Spleen (tissue), 11 donors: ENCODE data around the gene EPN1. TPM values are rescaled to one million over a fixed set of nuclear protein-coding genes. Genes with fewer than 3 reads are reported as not detected.

Experiments used
- DNase-seq: peaks from one replicate; pipeline ENCODE4 v3.0.0-alpha.2; 2020
- H3K27ac ChIP-seq, 8 donors: fragments of 200-600 bp; sonication (generic) in 7 of 8; 1 replicate in 4 of 8; 2 replicates in 4 of 8; pipeline versions ENCODE4 v1.5.0 to v1.8.0; 2016 to 2021; ENCODE audit warnings: inconsistent platforms in 4 of 8, mild to moderate bottlenecking in 4 of 8, moderate library complexity in 1 of 8
- H3K27me3 ChIP-seq, 7 donors: fragments of 200-600 bp; sonication (generic) in 6 of 7; replicated peaks in 1 of 7; 1 replicate in 4 of 7; 2 replicates in 3 of 7; pipeline versions ENCODE4 v1.5.0 to v1.8.0; 2016 to 2021; ENCODE audit warnings: inconsistent platforms in 3 of 7, mild to moderate bottlenecking in 1 of 7
- H3K36me3 ChIP-seq, 6 donors: fragments of 200-600 bp; sonication (generic) in 5 of 6; 1 replicate in 4 of 6; 2 replicates in 2 of 6; pipeline versions ENCODE4 v1.5.0 to v1.8.0; 2016 to 2021; ENCODE audit warnings: inconsistent platforms in 2 of 6
- H3K4me1 ChIP-seq, 6 donors: fragments of 200-600 bp; sonication (generic) in 5 of 6; 1 replicate in 3 of 6; 2 replicates in 3 of 6; pipeline versions ENCODE4 v1.5.0 to v1.8.0; 2016 to 2021; ENCODE audit warnings: inconsistent platforms in 3 of 6
- H3K4me3 ChIP-seq, 8 donors: fragments of 200-600 bp; sonication (generic) in 7 of 8; 1 replicate in 4 of 8; 2 replicates in 4 of 8; pipeline versions ENCODE4 v1.5.0 to v1.8.0; 2016 to 2021; ENCODE audit warnings: inconsistent platforms in 4 of 8, mild to moderate bottlenecking in 4 of 8, moderate library complexity in 2 of 8
- H3K9me3 ChIP-seq, 8 donors: fragments of 200-600 bp; sonication (generic) in 7 of 8; 1 replicate in 4 of 8; 2 replicates in 4 of 8; pipeline versions ENCODE4 v1.5.0 to v1.8.0; 2016 to 2021; ENCODE audit warnings: inconsistent platforms in 4 of 8
- POLR2A ChIP-seq, 3 donors: fragments of 450-650 bp; IDR thresholded peaks; one replicate each; pipeline ENCODE4 v1.5.1; 2017; ENCODE audit warnings: antibody characterized with exemption in 3 of 3, mild to moderate bottlenecking in 1 of 3
- POLR2AphosphoS5 ChIP-seq, 3 donors: sonication (generic); formaldehyde crosslinking; IDR thresholded peaks; one replicate each; pipeline ENCODE4 v1.5.1; 2017; ENCODE audit warnings: antibody characterized with exemption in 3 of 3
- WGBS, 5 donors: extraction: QIAGEN DNeasy Blood & Tissue Kit in 3 of 5; methylation state at CpG; one replicate each; pipeline versions ENCODE4 v1.1.5 to v1.1.7; 2013 to 2018; 5-methylcytosine and 5-hydroxymethylcytosine counted together
- intact Hi-C: fragments of 100-400 bp; cut with DNase I; formaldehyde crosslinking; loops from one replicate; pipeline ENCODE4 v1.15.0; 2023; ENCODE audit warnings: low total_unique reads
- polyA plus RNA-seq, 3 donors: library from polyadenylated mRNA; stranded (reverse); fragments of 200-250 nt; gene quantifications; one replicate each; pipeline ENCODE4 v1.2.1, GENCODE V29; 2013
- total RNA-seq, 7 donors: library from RNA; depleted of rRNA in 3 of 7; stranded (reverse); fragments of >200 nt in 3 of 7; fragmentation: NEBNext Ultra II Directional in 4 of 7; extraction: Animal tissue kit (Norgen Biotek cat#: 25700) in 4 of 7; gene quantifications; one replicate each; pipeline versions ENCODE4 v1.1.0 to v1.2.1, GENCODE V29; 2016 to 2021
- TF ChIP-seq, protein P1 (sequence below), 11 experiments: fragments of 200-600 bp in 7 of 11; fragments of 450-650 bp in 4 of 11; sonication (generic) in 4 of 11; IDR thresholded peaks in 8 of 11; conservative IDR thresholded peaks in 3 of 11; 1 replicate in 7 of 11; 2 replicates in 4 of 11; pipeline versions ENCODE4 v1.4.0 to v1.8.0; 2016 to 2021; ENCODE audit warnings: antibody characterized with exemption in 11 of 11, inconsistent platforms in 4 of 11, mild to moderate bottlenecking in 1 of 11
- donor health status: healthy with polysubstance abuse.
- donor health status: DM: no; HTN: no; CAD: no; lungs with moderate emphysema.
- donor health status: DM: no; HTN: no; CAD: no.
- donor health status: Bipolar disorder and iron deficiency.
- donor health status: healthy.
- donor health status: DM: no; HTN: no; CAD: no.
- donor health status: DM: yes; HTN: yes; CAD: no.

The EPN1 gene
- total and polyA plus RNA-seq, 10 donors = 36.8 to 166 (median 113) TPM

DNA sequence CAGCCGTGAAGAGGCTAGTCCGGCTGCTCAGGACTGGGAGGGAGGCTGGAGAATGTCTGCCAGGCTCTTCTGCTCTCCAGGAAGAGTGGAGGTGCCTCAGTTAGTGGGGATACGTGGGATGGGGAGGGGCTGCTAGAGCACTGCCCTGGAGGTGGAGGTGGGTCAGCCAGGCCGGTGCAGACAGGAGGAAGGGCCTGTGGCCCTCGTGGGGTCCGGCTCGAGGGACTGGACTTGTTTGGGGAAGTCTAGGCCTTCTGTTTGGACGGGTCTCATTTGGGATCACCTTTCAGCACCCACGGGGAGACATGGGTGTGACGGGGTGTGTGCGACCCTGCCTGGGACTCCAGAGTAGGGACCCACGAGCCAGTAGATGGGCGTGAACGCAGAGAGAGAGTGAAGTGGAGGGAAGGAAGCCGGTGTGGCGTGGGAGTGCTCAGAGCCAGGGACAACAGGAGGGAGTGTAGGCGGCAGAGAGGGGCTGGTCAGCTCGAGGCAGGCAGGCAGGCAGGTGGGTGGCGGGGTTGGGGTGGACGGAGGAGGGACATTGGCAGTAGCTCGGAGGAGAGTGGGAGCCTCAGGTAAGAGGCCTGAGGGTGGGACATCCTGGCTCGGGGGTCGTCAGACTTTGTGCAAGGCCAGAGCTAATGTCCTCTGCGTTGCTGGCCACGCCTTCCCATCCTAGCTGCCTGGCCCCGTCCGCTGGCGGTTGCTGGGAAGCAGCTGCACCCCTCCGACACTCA, 11.5 kb downstream of the EPN1 start:
- Histone ChIP-seq H3K4me3 (no peak overlapping the region), H3K27ac (no peak overlapping the region), H3K36me3 (peaks cover 0 to 100% (median 90%) of the 10 kb centered on the region in 6 donors), H3K4me1 (peaks cover 0 to 80% (median 36%) of the 10 kb centered on the region in 6 donors), H3K27me3 (no peaks in the 10 kb centered on the region), H3K9me3 (no peaks in the 10 kb centered on the region)
- DNase-seq = peak; percentile 62
- intact Hi-C loops = no loop called here
- WGBS, 5 donors = 83 to 86% (median 83%) methylated on average over 28 to 29 of the region's 29 CpGs
- TF ChIP-seq, protein P1, sequence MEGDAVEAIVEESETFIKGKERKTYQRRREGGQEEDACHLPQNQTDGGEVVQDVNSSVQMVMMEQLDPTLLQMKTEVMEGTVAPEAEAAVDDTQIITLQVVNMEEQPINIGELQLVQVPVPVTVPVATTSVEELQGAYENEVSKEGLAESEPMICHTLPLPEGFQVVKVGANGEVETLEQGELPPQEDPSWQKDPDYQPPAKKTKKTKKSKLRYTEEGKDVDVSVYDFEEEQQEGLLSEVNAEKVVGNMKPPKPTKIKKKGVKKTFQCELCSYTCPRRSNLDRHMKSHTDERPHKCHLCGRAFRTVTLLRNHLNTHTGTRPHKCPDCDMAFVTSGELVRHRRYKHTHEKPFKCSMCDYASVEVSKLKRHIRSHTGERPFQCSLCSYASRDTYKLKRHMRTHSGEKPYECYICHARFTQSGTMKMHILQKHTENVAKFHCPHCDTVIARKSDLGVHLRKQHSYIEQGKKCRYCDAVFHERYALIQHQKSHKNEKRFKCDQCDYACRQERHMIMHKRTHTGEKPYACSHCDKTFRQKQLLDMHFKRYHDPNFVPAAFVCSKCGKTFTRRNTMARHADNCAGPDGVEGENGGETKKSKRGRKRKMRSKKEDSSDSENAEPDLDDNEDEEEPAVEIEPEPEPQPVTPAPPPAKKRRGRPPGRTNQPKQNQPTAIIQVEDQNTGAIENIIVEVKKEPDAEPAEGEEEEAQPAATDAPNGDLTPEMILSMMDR (IDR thresholded peaks at IDR 0.05 in 8 of 11, conservative IDR thresholded peaks at IDR 0.05 in 3 of 11) = no peak
- peak in 1 of 3 donors; percentile 15 for TF ChIP-seq POLR2AphosphoS5 (IDR thresholded peaks at IDR 0.05)

DNA sequence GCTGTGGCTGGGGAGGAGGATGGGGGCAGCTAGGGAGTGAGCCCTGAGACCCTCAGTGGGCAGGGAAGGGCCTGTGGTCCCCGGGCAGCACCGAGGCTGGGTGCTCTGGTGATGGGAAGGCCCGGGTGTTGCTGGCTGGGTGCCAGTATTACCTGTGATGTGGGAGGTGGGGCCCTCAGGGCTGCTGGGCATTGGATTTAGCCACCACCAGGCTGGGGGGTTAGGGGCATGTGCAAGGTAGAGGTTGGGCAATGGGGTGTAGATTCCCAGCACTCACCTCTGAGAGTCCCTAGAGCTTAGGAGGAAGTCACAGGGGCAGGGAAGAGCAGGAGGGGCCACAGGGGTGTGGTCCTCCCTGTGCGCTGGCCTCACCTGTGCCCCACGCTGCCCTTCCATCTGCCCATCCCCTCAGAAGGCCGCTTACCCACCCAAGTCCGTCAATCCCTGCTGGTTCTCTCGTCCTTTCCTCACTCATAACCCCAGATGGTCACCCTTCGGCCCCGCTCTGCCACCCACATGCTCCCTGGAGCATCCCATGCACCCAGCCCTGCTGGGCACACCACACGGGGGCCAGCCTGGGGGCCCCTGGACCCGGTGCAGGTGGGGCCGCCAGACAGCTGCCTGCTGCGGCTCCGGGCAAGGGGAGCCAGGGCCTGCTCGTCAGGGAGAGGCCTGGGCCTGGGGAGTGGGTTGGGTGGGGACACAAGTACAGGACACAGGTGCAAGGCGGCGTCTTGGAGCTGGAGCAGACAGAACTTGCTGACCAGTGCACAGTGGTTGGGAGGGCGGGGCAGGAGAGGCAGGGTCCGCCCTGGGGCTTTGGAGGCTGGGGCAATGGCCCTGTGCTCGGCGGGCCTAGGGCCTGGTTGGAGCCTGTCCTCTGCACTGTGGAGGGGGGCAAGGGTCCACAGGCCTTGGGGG, 12.5 kb downstream of the EPN1 start:
- Histone ChIP-seq H3K27ac (no peak overlapping the region), H3K36me3 (peaks cover 0 to 100% (median 90%) of the 10 kb centered on the region in 6 donors), H3K4me3 (no peak overlapping the region), H3K9me3 (no peaks in the 10 kb centered on the region), H3K4me1 (peaks cover 0 to 70% (median 27%) of the 10 kb centered on the region in 6 donors), H3K27me3 (no peaks in the 10 kb centered on the region)
- DNase-seq = peak; percentile 67
- TF ChIP-seq, protein P1 (IDR thresholded peaks at IDR 0.05 in 8 of 11, conservative IDR thresholded peaks at IDR 0.05 in 3 of 11) = no peak
- TF ChIP-seq POLR2AphosphoS5 (IDR thresholded peaks at IDR 0.05) (peak in 1 of 3 donors; percentile 16), POLR2A (IDR thresholded peaks at IDR 0.05) (no peak)
- WGBS, 5 donors = 91 to 96% (median 92%) methylated on average over 19 to 22 of the region's 22 CpGs
- intact Hi-C loops = no loop called here

DNA sequence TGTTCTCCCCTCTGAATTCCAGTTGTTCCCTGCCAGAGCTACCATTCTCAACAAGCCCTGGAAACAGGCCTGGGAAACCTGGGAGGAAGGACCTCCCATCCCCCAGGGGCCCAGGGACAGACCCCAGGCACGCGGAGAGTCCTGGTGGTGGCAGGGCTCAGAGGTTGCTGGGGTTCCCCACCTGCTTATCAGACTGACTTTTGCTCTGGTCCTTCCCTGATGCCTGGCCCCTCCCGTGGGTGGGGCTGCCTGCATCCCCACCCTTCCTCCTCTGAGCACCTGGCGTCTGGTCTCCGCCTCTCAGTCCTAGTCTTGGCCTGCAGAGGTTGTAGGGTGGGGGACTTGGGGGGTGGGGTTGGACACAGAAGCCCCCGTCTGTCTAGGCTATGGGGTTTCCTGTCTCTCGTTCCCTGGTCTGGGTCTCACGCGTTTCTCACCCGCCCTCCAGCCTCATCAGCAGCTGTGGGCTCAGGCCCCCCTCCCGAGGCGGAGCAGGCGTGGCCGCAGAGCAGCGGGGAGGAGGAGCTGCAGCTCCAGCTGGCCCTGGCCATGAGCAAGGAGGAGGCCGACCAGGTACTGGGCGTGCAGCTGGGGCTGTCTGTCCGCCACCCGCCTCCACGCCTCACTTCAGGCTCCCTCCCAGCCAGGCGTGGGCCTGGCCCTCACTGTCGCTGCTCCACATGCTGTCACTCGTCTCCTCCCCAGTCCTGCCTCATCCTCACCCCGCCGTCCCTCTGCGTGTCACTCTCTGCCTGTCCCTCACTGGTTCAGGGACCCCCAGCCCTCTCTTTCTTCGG, 13.6 kb downstream of the EPN1 start:
- intact Hi-C loops = no loop called here
- H3K27ac ChIP-seq = no peak overlapping the region
- H3K4me1 ChIP-seq = peaks cover 0 to 64% (median 26%) of the 10 kb centered on the region in 6 donors
- 68 to 81% (median 74%) methylated on average over 25 to 27 of the region's 27 CpGs for WGBS, 5 donors
- H3K9me3 ChIP-seq = no peaks in the 10 kb centered on the region
- DNase-seq = peak; percentile 65
- no peaks in the 10 kb centered on the region for H3K27me3 ChIP-seq
- TF ChIP-seq, protein P1 (IDR thresholded peaks at IDR 0.05 in 8 of 11, conservative IDR thresholded peaks at IDR 0.05 in 3 of 11) = no peak
- TF ChIP-seq POLR2A (IDR thresholded peaks at IDR 0.05) (no peak), POLR2AphosphoS5 (IDR thresholded peaks at IDR 0.05) (peak in 1 of 3 donors; percentile 37)
- no peak overlapping the region for H3K4me3 ChIP-seq
- H3K36me3 ChIP-seq = peaks cover 2 to 100% (median 94%) of the 10 kb centered on the region in 6 donors
